HG03460 (cell line): ENCODE results near the gene ABCB10.
"Not testable (repeated sequence)": the region's sequence is repeated elsewhere in the genome, so short reads cannot be mapped to it uniquely, and the experiment has no call there.

ENCODE experiments used
- ATAC-seq: cut with Tn5 transposase; IDR thresholded peaks from one replicate; pipeline ENCODE4 v1.9.1; 2021; ENCODE audit not compliant: unreplicated experiment

ABCB10 gene

GRCh38 chr1:229558460-229559335 is at the start of gene ABCB10:
TSS of gene ABCB10 (minus strand) at chr1:229558707. CDS start at chr1:229558652, 55 bp downstream.
- peak; percentile 70 for ATAC-seq

- no peak for ATAC-seq
These were observed 48.9 kb upstream of the ABCB10 start for GRCh38 chr1:229607370-229607769.

GRCh38 chr1:229603371-229604005 is 45.0 kb upstream of the ABCB10 start:
- no peak for ATAC-seq

GRCh38 chr1:229600229-229600628 is 41.7 kb upstream of the ABCB10 start:
- no peak for ATAC-seq

GRCh38 chr1:229599218-229599954 is 40.9 kb upstream of the ABCB10 start:
- ATAC-seq = no peak

GRCh38 chr1:229597877-229598276 is 39.4 kb upstream of the ABCB10 start:
- ATAC-seq = no peak

- no peak for ATAC-seq
These were observed 38.6 kb upstream of the ABCB10 start for GRCh38 chr1:229596925-229597699.

GRCh38 chr1:229595876-229596275 is 37.4 kb upstream of the ABCB10 start:
- not testable (repeated sequence) for ATAC-seq

- no peak for ATAC-seq
These were observed 35.9 kb upstream of the ABCB10 start for GRCh38 chr1:229594227-229595008.

GRCh38 chr1:229593800-229594199 is 35.3 kb upstream of the ABCB10 start:
- no peak for ATAC-seq

- ATAC-seq = no peak
These were observed 31.6 kb upstream of the ABCB10 start for GRCh38 chr1:229590119-229590518.

- no peak for ATAC-seq
These were observed 26.8 kb upstream of the ABCB10 start for GRCh38 chr1:229585338-229585737.

- no peak for ATAC-seq
These were observed 24.2 kb upstream of the ABCB10 start for GRCh38 chr1:229582715-229583114.

- no peak for ATAC-seq
These were observed 23.6 kb upstream of the ABCB10 start for GRCh38 chr1:229582011-229582694.

- no peak for ATAC-seq
These were observed 23.0 kb upstream of the ABCB10 start for GRCh38 chr1:229581485-229581884.

GRCh38 chr1:229579059-229579673 is 20.7 kb upstream of the ABCB10 start:
- peak; percentile 84 for ATAC-seq

GRCh38 chr1:229578168-229579058 is 19.9 kb upstream of the ABCB10 start:
- ATAC-seq = no peak
